Stimulated activated CD4-positive, alpha-beta T cell treated with anti-CD3 and anti-CD28 coated beads, TNF-alpha, amount 100 ng/mL, for 1 hour (primary cell): ENCODE results near the gene TRAPPC3L.

Experiments
- DNase-seq, 3 donors: peaks; one replicate each; pipeline ENCODE4 v3.0.0-alpha.2; 2020; ENCODE audit warnings: low read depth in 3 of 3, low spot score in 1 of 3

TRAPPC3L gene

DNA sequence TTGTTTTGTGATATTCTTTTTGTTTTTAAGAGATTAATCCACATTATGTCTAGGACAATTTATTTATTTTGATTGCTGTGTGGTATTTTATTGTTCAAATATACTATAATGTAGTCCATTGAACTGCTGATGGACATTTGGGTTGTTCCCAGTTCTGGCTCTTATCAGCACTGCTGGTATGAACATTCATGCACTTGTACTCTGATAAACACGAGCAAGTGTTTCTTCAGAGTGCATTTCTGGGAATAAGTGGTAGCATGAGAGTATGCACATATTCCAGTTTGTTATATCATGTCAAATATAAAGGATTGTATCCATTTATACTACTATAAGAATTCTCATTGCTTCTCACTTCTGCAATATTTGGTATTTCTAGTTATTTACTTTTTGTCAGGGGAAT, 77.2 kb downstream of the TRAPPC3L start:
- DNase-seq = no peak

DNA sequence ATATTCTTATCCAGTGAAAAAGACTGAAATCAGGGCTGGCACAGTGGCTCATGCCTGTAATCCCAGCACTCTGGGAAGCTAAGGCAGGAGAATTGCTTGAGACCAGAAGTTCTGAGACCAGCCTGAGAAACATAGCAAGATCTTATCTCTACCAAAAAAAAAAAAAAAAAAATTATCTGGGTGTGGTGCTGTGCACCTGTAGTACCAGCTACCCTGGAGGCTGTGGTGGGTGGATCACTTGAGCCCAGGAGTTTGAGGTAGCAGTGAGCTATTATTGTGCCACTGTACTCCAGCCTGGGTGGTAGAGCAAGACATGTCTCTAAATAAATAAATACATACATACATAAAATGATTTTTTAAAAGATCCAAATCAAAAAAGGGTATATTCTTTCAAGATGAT, 78.0 kb downstream of the TRAPPC3L start:
- no peak for DNase-seq

- no peak for DNase-seq
Measured at GRCh38 chr6:116467096-116467495, 78.4 kb downstream of the TRAPPC3L start.

DNA sequence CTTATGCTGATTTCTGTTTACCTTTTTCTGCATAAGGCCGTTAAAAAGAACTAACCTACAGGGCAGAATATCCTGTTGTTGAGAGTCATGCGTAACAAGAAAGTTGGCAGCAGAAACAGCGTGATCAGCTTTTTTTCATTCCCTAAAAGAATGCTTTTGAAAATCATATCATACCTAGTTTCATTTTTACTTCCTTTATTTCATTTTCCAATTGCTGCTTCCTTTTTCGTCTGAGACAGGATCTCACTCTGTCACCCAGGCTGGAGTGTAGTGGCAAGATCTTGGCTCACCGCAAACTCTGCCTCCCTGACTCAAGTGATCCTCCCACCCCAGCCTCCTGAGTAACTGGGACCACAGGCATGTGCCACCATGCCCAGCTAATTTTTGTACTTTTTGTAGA, 80.2 kb downstream of the TRAPPC3L start:
- DNase-seq = no peak

- no peak for DNase-seq
Measured at GRCh38 chr6:116463301-116463700, 82.2 kb downstream of the TRAPPC3L start.

GRCh38 chr6:116461932-116462885, 83.3 kb downstream of the TRAPPC3L start:
- peak in 2 of 3 donors; percentile 14 to 18 for DNase-seq

DNA sequence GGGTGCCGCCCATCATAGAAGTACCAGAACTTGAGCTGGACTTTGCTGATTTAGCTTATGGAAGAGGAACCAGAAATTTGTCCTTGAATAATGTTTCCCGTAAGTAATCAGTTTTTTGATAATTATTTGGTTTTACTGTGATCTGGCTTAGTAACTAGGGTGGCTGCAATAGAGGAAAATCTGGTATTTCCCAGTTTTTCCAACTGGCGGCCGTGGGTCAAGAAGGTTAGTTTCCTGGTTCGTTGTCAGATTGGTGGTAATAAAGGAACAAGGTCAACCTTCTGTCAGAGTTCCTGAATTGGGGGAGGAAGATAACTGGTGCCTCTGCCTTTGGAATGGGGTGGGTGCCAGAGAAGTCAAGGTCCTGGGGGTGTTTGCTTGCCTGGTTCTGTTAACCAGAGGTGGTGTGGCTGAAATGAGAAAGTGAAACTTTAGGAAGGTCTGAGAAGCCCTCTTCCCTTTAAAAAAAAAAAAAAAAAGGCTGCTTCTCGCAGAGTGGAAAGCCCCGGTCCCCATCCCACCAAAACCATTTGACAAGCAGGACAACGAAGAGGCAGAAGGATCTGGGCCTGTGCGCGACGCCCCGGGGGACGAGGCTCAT, 84.1 kb downstream of the TRAPPC3L start, which contains the start of gene CALHM6:
CALHM6 (plus strand) TSS at position 45 of the 601 bp plus-strand sequence; CDS start at position 600, 555 bp downstream.
- DNase-seq = no peak

DNA sequence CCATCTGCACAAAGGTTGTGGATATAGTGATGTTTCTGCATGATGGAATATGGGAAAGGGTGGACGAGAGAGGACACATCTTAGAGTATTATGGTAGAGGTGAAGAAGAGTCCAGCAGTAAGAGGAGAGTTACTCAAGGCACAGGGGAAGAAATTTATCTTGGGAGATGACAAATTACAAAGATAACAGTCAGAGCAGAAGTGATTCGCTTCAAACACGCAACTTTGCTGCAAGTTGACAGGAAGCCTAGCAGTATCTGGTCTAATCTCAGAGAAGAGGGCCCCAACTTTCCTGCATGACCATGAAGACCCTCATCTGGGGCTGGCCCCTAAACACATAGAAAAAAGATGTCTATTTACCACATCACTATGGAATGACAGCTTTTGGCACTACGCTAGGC, 85.6 kb downstream of the TRAPPC3L start:
- no peak for DNase-seq

DNA sequence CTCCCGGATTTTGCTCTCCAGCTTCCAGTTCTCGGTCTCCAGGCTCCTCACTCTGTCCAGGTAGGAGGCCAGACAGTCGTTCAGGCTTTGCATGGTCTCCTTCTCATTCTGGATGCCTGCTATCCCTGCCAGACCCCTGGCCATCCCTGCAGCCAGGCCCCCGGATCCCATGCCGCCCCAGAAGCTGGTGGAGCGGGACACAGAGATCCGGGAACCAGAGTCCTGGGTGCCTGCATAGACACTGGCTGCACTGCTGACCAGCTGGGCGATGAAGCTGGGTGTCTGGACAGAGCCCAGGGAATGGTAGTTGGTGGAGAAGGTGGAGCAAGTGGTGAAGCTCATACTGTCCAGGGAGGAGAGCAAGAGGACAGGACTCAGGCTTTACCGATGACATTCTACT, 87.2 kb downstream of the TRAPPC3L start:
- no peak for DNase-seq

- no peak for DNase-seq
Measured at GRCh38 chr6:116456927-116457326, 88.6 kb downstream of the TRAPPC3L start.

- no peak for DNase-seq
Measured at GRCh38 chr6:116456106-116456505, 89.4 kb downstream of the TRAPPC3L start.

DNA sequence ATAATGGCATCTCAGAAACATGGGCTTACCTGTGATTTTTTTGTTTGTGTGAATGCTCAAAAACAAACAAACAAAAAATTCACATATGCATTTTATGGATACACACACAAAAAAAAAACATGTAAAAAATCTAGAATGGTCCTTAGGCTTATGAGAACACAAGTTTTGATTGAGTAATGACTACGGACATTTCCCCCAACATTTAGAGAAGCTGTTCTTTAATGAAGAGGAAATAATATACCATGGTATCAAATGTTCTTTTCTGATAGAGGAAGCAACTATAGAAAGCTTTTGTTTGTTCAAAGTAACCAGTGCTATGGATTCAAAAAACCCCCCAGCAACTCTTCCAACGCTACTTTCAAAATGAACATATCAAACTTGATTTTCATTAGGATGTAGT, 93.0 kb downstream of the TRAPPC3L start:
- DNase-seq = no peak

DNA sequence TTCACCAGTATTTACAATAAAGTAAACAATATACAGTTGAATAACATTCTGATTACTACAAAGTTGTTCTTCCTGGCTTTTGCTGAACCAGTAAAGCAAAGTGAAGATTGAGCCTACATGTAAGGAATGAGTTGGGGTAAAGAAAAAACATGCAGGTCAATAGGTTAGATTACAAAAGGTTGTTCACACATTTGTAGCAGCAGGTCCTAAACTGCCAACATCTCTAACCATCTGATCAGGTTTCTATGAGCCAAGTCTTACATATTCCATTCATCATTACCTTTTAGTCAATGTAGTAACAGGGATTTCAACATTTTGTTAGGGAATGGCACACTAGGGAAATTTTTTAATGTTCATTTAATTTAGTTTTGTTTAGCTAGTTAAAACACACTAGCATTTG, 93.6 kb downstream of the TRAPPC3L start:
- DNase-seq = no peak

GRCh38 chr6:116450769-116451740, 94.4 kb downstream of the TRAPPC3L start:
- DNase-seq = no peak

DNA sequence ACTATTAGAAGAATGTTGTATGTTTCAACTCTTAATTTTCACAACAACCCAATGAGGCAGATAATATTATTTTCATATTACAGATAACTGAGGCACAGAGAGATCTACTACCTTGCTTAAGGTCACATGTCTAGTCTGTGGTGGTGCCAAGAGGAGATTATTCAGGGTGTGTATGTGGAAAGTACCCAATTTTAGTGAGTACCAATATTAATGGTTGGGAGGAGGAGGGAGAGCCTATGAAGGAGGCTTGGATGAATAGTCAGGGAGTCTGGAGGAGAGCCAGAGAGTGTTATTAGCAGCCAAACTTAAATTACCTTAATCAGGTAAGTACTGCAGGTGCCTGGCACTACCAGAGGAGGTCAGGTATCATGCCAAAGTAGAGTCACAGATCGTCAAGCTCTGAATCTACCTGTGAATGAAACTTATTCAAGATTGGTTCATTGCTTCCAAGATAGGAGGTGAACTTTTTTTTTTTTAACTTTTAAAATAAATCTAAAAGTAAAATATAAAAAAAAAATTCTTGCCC, 95.2 kb downstream of the TRAPPC3L start:
- DNase-seq = no peak

DNA sequence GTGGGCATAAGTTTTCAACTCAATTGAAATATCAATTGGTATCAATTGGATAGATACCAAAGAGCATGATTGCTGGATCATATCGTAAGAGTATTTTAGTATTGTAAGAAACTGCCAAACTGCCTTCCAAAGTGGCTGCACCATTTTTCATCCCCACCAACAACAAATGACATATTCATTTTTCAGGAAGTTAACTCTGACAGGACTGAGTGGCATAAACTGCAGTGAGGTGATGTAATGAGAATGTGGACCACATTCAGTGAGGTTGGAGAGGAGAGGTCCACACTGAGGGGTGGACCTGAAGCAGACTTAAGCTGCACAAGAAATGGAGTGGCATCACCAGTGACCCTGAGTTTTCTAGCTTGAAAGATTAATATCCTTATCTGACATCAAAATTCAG, 95.9 kb downstream of the TRAPPC3L start:
- no peak for DNase-seq

GRCh38 chr6:116447496-116448011, 97.9 kb downstream of the TRAPPC3L start:
- DNase-seq = no peak

DNA sequence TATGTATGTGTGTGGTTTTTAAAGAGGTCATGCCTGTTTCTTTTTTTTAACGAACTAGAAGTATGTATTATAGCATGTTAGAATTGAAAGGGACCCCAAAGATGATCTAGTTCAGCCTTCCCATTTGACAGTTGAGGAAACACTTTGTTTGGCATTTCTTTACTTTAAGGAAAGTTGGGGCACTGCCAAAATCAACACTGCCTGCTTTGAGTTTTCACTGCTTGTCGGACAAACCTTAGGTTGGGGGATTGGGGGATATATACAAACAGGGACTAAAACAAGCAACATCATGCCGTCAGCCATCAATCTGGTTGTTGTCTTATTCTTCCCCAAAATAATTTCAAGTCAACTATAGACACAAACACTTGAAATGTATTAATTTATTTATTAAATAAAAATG, 98.4 kb downstream of the TRAPPC3L start:
- DNase-seq = no peak

DNA sequence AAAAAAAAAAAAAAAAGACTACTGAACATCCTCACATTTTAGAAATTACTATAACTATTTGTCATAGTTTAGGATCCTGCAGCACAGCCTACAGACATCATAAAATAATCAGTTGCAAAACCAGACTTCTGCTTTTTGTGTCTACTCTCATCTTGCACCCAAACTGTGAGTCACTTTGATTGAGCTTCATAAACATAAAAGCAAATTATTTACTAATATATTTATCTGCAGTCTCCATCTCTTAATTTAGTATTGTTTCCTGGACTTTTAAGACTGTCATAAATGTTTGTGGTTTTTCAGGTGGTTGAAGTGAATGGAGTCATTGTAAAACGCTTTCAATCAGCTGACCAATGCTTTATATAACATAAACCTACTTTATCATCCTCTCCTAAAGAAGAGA, 99.1 kb downstream of the TRAPPC3L start:
- DNase-seq = no peak

DNA sequence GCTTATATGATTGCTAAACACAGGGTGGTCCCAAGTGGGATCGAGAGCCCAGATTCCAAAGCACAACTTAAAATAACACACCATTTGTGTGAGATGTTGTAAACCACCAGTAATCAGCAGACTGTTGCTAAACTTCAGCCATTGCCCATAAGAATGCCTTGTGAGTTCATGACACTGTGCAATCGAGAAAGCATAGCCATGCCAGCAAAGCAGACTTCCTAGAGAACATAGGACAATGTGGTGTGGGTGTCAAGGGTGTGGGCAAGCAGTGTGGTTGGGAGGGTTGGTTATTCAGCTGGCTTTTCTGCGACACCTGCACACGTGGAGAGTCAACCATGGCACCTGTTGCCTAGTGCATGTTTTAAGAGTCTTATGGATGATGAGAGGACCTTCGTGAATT, 100.4 kb downstream of the TRAPPC3L start:
- no peak for DNase-seq
